CD4-positive, alpha-beta T cell treated with Interleukin-6 at 100 ng/mL for 8 hours (primary cell): ENCODE data around the gene PLIN1.

Experiments used
- DNase-seq: peaks from one replicate; pipeline ENCODE4 v3.0.0-alpha.2; 2020; ENCODE audit warnings: mixed read lengths, low spot score

The PLIN1 gene

GRCh38 chr15:89672221-89673164 lies 6.7 kb downstream of the PLIN1 start:
- DNase-seq = no peak

- no peak for DNase-seq
Measured at GRCh38 chr15:89671687-89672086, 7.5 kb downstream of the PLIN1 start.

DNA sequence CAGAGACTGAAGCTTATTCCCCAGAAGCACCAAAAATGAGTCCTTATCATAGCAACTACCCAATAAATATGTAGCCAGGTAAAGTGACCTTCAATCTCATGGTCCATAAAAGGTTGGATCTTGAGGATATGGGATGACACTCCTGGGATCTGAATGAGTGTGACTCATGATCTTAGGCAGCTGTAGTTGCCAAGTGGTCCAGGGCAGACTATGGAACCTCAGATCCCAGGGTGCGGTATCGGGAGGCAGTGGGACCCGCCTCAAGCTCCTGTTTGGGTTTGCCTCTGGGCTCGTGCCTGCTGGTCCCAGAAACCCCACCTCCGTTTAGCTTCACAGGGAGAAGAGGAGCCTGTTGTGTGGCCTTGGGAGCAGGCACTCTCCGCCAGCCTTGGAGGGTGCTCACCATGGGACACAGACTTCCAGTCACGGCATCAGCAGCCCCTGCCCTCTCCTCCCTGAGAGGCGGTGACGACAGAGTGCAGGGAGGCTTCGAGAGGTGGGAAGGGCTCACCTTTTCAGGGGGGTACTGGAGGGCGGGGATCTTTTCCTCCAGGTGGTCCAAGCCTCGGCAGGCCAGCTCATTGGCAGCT lies 8.1 kb downstream of the PLIN1 start:
- no peak for DNase-seq

DNA sequence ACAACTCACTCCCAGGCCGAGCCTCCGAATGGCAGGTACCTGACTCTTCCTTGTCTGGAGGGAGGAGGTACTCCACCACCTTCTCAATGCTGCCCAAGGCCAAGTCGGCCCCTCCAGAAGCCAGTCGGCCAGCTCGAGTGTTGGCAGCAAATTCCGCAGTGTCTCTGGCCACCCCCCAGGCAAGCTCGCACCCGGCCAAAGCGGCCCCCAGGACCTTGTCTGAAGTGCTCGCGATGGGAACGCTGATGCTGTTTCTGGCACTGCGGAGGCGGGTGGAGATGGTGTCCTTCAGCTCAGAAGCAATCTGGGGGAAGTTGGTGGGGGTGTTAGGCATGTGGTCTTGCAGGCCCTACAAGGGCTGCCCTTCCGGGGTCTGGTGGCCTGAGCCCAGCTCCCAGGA lies 9.2 kb downstream of the PLIN1 start:
- no peak for DNase-seq

DNA sequence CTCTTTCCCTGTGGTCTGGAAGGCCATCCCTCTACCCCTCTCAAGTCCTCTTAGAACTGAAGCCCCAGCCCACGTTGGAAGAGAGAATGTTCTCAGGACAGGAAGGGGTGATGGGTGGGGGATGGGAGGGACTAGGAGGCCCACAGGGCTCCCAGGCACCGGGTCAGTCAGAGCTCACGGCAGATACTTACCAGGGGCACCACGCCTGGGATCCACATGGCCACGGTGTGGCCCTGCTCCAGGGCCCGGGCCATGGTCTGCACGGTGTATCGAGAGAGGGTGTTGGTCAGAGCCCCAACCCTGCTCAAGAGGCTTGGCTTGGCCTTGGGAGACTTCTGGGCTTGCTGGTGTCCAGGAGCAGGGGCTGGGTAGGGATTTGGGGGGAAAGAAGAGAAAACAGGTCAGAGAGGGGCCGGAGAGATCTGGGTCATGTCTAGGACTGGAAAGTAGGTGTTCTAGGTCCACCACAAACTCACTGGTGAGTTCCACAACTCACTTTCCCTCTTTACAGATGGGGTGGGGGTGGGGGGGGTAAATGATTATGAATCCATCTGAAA lies 9.8 kb downstream of the PLIN1 start:
- no peak for DNase-seq

GRCh38 chr15:89668171-89668570 lies 11.0 kb downstream of the PLIN1 start:
- no peak for DNase-seq

- no peak for DNase-seq
Measured at GRCh38 chr15:89667706-89667960, 11.5 kb downstream of the PLIN1 start.

DNA sequence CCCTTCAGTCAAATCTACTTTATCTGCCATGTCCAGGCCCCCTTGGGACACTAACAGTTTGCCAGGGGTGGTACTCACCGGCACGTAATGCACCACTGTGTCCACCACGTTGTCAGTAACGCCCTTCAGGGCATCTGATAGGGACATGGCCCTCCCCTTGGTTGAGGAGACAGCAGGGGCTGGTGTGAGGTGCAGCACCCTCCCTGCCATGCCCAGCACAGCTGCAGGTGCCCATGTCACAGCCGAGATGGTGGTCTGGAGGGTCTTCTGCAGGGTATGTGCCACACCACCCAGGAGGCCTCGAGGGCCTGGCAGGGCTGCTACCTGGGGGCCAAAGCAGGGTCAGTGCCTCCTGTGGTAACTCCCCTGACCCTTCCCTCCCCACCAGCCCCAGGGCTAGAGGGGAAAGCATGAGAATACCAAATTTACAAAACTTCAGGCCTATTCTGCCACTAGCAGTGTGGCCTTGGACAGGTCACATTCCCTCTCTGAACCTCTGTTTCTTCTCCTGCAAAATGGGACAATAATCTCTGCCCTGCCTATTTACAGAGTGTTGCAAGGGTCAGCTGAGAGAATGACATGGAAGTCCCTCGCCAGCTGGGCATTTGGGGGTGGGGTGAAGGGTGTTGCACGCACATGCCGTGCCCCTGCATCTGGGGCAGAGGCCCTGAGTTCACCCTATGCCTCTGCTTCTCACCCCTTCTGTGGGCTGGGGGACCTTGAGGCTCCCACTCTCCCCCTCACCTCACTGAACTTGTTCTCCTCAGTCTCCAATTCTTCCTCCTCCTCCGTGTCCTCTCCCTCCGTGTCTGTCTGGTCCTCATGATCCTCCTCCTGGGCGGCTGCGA lies 12.1 kb downstream of the PLIN1 start:
- no peak for DNase-seq

DNA sequence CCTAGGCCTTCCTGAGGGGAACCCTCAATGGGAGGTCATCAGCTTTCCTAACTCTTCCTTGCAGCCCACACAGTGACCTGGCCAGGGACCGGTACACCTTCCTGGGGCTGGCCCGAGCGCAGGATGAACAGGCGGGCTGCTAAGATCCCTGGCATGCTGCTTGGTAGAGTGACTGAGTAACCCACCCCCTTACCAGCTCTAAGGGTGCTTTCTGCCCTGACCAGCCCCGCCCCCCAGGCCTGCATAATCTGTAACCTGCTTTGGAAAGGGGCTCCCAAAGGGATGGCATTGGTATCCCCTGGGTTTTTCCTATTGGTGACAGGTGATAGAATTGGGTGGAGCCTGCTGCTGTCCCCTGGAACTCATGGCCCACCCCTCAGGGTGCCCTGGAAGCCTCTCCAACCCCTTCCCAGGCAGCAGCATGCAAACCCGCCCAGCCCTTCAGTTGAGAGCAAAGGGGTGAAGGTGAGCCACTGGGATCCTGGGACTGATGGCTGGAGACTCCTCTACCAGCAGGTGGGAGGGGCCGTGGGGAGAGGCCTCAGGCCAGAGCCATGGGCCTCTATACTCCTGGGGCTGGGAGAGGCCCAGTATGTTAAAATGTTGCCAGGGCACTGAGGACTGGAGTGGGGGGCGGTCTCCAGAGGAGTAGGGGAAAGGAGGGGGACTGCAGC lies 12.8 kb downstream of the PLIN1 start:
- no peak for DNase-seq

GRCh38 chr15:89665449-89666181 lies 13.6 kb downstream of the PLIN1 start:
- no peak for DNase-seq

DNA sequence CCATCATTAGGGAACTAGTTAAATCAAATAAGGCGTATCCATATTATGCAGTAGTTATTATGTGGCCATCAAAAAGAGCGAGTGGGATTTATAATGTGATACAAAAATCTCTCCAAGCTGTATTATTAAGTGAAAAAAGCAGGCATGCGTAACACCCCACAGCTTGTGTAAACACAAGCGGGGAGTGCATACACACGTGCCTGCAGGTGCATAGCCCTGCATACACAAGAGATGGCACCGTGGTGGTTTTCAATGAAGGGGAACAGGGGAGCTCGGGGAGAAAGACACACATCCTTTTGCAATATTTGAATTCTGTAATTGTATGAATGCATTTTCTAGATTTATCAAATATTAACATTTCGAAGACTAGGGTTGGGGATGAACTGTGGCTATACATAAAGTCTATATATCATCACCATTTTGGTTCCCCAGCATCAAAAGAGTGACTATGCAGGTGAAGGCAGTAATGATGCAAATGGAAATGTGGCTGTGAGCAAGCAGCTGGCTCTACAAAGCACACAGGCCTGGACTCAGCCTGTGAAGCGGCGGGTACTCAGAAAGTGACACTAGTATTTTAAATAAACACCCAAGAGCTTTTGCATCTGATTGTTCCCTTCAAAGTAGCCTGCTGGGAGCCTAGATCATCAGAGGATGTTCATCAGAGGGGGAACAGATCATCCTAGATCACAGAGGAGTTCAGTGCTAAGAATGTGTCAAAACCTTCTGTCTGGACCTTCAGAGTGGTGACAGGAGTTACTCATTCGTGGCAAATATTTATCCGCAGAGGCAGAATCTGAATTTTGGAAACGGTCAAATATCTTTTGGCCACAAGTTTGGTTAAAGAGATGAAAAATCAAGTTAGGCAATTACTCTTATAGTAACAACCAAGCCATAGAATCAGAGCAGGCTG lies 14.5 kb downstream of the PLIN1 start:
- DNase-seq = no peak

DNA sequence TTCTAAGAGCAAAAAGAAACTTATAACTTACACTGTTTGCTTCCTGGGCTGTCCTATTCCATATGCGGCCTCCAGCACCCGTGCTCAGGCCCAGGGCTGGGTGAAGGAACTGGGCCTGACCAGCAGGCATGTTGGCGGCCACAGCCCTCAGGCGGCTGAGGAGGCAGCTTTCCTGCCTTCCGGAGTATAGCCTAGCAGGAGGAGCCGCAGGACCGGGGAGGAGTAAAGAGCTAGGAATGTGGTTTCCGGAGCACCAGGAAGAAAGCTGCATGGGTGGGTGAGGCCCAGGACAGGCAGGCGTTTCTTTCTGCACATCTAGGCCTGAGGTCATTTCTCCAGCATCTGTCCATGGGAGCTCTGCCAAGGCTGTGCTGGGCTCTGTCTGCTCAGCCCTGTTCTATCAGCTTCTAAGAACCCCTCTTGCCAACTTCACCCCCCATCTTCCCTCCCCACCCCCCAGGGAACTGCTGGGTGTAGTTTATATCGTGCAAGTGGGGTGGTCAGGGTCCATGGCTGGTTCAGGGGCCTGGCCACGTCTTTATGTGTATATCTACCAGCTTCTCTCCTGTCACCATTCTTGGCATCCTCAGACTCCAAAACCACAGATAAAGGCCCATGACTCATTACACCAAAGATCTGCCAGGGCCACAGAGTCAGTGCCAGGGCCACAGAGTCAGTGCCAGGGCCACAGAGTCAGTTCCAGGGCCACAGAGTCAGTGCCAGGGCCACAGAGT lies 16.1 kb downstream of the PLIN1 start:
- no peak for DNase-seq

DNA sequence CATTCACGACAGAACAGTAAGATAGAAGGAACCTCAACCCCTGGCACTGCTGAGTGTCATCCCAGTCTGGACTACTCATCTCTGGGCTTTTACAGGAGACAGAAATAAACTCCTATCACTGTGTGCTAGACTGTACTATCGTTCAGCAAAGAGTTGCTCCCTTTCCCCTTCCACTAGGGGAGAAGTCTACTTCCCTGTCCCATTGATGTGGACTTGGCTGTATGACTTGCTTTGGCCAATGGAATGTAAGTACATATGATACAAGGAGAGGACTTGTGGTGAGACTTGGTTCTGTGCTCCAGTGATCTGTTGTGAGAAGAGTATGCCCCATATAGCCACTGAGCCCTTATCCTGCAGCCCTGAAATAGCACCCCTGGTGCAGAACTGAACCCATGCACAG lies 18.6 kb downstream of the PLIN1 start:
- no peak for DNase-seq

DNA sequence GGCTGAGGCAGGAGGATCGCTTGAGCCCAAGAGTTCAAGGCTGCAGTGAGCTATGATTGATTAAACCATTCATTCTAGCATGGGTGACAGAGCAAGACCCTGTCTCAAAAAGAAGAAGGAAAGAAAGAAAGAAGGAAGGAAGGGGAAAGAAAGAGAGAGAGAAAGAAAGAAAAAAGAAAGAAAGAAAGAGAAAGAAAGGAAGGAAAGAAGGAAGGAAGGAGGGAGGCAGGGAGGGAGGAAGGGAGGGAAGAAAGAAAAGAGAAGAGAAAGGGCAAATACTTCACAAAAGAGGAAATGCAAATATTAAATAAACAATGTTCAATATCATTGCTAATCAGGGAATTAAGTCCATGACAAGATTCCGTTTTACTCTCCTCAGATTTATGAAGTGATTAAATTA lies 19.9 kb downstream of the PLIN1 start:
- no peak for DNase-seq

DNA sequence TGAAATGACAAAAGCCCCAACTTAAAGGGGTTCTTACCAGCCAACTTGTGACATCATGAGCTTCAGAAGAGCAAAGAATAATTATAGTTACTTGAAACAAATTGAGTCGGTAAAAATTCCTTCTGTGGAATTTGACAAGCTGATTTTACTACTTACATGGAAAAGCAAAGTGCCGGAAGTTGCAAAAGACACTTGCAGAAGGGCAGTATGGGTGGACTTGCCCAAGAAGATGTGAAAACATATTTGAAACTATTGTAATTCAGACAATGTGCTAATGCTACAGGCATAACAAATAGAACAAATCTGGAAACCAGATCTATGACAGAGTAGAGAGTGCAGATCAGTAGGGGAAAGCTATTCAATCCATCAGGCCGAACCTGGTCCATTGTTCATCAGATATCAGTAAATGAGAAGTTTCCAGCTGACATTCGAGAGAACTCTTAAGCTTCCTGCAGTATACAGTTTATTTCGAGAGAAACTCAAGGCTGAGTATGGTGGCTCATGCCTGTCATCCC lies 21.4 kb downstream of the PLIN1 start:
- no peak for DNase-seq

GRCh38 chr15:89656116-89656815 lies 22.9 kb downstream of the PLIN1 start:
- no peak for DNase-seq

DNA sequence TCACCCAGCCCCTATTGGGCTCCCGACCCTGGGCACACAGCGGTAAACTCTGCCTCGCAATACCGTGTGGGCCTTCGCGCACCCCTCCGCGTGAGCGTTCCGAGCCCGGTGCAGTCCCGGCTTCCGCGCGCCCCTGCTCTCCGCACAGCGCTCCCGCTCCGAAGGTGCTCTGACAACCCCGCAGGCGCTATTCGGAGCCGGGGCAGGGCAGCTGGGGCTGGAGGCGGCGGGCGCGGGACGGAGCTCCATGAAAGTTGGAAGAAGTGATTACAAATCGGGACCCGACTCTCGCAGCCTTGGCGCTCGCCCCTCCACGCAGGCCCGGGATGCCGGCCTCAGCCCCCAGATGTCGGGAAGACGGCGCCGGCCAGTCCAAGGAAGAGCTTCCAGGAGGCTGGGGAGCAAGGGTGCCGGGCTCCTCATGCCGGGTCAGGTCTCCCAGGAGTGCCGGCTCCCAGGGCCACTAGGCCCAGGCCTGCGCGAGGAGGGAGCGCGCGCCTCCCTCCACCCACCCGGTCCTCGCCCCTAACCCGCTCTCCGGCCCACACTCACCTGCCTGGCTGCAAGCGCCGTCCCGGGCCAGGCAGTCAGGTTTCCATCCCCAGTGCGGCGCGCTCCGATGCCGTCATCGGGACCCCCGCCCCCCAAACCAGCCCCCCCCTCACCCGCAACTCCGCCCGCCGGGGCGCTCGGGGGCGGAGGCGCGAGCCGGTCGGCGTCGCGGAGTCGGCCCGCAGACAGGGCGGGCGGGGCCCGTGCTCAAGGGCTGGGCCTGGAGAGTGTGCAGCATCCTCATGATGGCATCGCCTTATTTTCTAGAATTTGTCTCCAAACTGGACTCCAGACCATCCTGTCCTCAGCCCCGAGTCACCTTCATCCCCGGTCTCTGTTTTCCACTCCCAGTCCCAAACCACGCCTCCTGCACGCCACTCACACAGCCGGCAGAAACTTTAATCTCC lies 24.0 kb downstream of the PLIN1 start, which contains the start of gene KIF7:
Gene KIF7 (minus strand): TSS at position 621 of the 959 bp plus-strand sequence. CDS start 2,537 bp downstream, outside the sequence.
- DNase-seq = no peak
